GM06990 (cell line): ENCODE data around the gene ATP1B2.

Source experiments
- DNase-seq: peaks from one replicate; pipeline ENCODE4 v3.0.0-alpha.2; 2011; ENCODE audit not compliant: insufficient read length; ENCODE audit errors: extremely low read depth
- H3K27me3 ChIP-seq: replicated peaks from 2 replicates; pipeline ENCODE4 v1.6.0; 2011; ENCODE audit warnings: low read length; ENCODE audit not compliant: control insufficient read depth, insufficient read depth
- H3K36me3 ChIP-seq: 2 replicates; pipeline ENCODE4 v1.5.1; 2011; ENCODE audit warnings: low read length; ENCODE audit not compliant: control insufficient read depth, insufficient read depth
- H3K4me3 ChIP-seq: replicated peaks from 2 replicates; pipeline ENCODE4 v1.5.1; 2011; ENCODE audit warnings: low read depth, mild to moderate bottlenecking, control low read depth, low read length
- TF ChIP-seq, protein P1 (sequence below): IDR thresholded peaks from 2 replicates; pipeline ENCODE4 v1.5.1; 2011; ENCODE audit warnings: low read length, control low read depth, mild to moderate bottlenecking, inconsistent platforms; ENCODE audit not compliant: insufficient read depth, poor library complexity, severe bottlenecking

The ATP1B2 gene

GRCh38 chr17:7706631-7707354, 56.1 kb downstream of the ATP1B2 start:
- Histone ChIP-seq H3K4me3 (no peak overlapping the region), H3K36me3 (peaks cover 3% of the 10 kb centered on the region), H3K27me3 (no peaks in the 10 kb centered on the region; the same call in 1 of the 2 replicates)
- no peak for DNase-seq
- TF ChIP-seq, protein P1, sequence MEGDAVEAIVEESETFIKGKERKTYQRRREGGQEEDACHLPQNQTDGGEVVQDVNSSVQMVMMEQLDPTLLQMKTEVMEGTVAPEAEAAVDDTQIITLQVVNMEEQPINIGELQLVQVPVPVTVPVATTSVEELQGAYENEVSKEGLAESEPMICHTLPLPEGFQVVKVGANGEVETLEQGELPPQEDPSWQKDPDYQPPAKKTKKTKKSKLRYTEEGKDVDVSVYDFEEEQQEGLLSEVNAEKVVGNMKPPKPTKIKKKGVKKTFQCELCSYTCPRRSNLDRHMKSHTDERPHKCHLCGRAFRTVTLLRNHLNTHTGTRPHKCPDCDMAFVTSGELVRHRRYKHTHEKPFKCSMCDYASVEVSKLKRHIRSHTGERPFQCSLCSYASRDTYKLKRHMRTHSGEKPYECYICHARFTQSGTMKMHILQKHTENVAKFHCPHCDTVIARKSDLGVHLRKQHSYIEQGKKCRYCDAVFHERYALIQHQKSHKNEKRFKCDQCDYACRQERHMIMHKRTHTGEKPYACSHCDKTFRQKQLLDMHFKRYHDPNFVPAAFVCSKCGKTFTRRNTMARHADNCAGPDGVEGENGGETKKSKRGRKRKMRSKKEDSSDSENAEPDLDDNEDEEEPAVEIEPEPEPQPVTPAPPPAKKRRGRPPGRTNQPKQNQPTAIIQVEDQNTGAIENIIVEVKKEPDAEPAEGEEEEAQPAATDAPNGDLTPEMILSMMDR: no peak
